KG1 (cell line): ENCODE data around the gene IRAG1.

Experiments used
- DNase-seq: peaks from one replicate; lab custom pipeline; 2025; lab: John Stamatoyannopoulos, UW

Gene IRAG1

GRCh38 chr11:10693509-10694081 is at the start of gene IRAG1:
IRAG1 (minus strand) TSS chr11:10693755; CDS start chr11:10693602, 153 bp downstream.
- DNase-seq = no peak

- DNase-seq = no peak
Observed at GRCh38 chr11:10742460-10743208, 49.1 kb upstream of the IRAG1 start.

GRCh38 chr11:10735481-10736475 is 42.2 kb upstream of the IRAG1 start:
- DNase-seq = peak; percentile 92

- no peak for DNase-seq
Observed at GRCh38 chr11:10731064-10731680, 37.6 kb upstream of the IRAG1 start.

GRCh38 chr11:10730151-10730550 is 36.6 kb upstream of the IRAG1 start:
- no peak for DNase-seq

- no peak for DNase-seq
Observed at GRCh38 chr11:10728789-10729472, 35.4 kb upstream of the IRAG1 start.

GRCh38 chr11:10728154-10728553 is 34.6 kb upstream of the IRAG1 start:
- DNase-seq = no peak

- DNase-seq = no peak
Observed at GRCh38 chr11:10727146-10727851, 33.7 kb upstream of the IRAG1 start.

- DNase-seq = no peak
Observed at GRCh38 chr11:10725907-10726253, 32.3 kb upstream of the IRAG1 start.

GRCh38 chr11:10725114-10725906 is 31.8 kb upstream of the IRAG1 start:
- DNase-seq = peak; percentile 55

GRCh38 chr11:10722307-10722706 is 28.8 kb upstream of the IRAG1 start:
- DNase-seq = no peak

GRCh38 chr11:10720881-10721376 is 27.4 kb upstream of the IRAG1 start:
- DNase-seq = no peak

GRCh38 chr11:10719616-10720015 is 26.1 kb upstream of the IRAG1 start:
- DNase-seq = no peak

GRCh38 chr11:10716543-10717259 is 23.1 kb upstream of the IRAG1 start:
- no peak for DNase-seq

GRCh38 chr11:10716122-10716521 is 22.6 kb upstream of the IRAG1 start:
- DNase-seq = no peak

- DNase-seq = no peak
Observed at GRCh38 chr11:10715571-10715970, 22.0 kb upstream of the IRAG1 start.

GRCh38 chr11:10709299-10710086 is 15.9 kb upstream of the IRAG1 start:
- DNase-seq = no peak

GRCh38 chr11:10708131-10708530 is 14.6 kb upstream of the IRAG1 start:
- DNase-seq = no peak
